Measurements from ENCODE around the gene RAPGEF4.

- TF ChIP-seq CTCF (IDR thresholded peaks at IDR 0.05; ENCODE audit: control extremely low read depth in 1 of 3, insufficient read depth in 1 of 3, low read depth in 1 of 3, low read length in 3 of 3) (no peak), POLR2A (IDR thresholded peaks at IDR 0.05; ENCODE audit: control extremely low read depth in 1 of 2, low read depth in 2 of 2, low read length in 2 of 2) (no peak), MAX (IDR thresholded peaks at IDR 0.05) (no peak), CHD1 (IDR thresholded peaks at IDR 0.05; ENCODE audit: low read depth, low read length) (no peak), SUZ12 (IDR thresholded peaks at IDR 0.05; ENCODE audit: low read length) (no peak), CREB1 (IDR thresholded peaks at IDR 0.05) (no peak)
These were observed 266.3 kb downstream of the RAPGEF4 start for GRCh38 chr2:173001664-173002604.

Data from H1 (cell line).